ENCODE measurements around the gene PYM1. TPM values are rescaled to one million over a fixed set of nuclear protein-coding genes. Genes with fewer than 3 reads are reported as not detected.

PYM1 gene
- polyA plus RNA-seq, 2 of the 4 experiments (the other 2 are of a cell fraction), result 30.4 to 49.5 TPM

GRCh38 chr12:55932551-55932910 is 4.8 kb upstream of the PYM1 start:
- FAIRE-seq, result no peak

DNA sequence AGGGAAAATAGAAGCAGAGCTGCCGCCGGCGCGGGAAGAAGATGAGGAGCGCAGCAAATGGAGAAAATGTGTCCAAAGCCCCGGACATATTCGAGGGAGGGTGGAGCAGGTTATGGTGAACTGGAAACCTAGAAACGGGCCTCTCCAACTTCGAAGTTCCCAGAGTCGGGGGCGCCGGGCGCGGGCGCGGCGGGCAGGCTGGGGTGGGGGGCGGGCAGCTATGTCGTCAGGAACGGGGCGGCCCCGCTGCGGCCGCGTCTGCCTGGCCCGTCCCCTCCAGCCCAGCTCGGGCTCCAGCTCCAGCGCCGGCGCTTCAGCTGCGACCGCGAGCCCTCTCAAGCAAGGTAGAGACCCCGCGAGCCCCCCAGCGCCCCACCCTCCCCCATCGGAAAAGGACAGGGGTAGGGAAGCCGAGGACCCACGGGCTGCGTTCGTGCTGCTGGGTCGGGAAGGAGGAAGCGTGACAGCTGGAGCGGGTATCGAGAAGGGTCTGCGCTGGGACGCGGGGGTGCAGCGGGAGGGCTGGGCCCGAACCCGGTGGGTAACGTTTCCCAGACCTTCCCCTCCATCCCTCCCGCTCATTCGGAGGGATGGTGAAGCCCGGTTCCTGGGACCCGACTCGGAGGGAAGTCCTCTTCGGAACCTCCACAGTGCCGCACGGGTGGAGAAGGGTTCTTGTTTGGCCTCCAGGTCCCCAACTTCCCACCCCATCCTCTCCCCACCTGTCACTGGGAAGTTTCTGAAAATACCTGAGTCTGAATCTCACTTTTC is 4.3 kb upstream of the PYM1 start:
- peak overlapping the region; percentile 74 to 88 for H3K27ac ChIP-seq
- CTCF ChIA-PET, result interaction anchor here (0.6 to 2.7 kb wide), 15 partner anchors 8 to 446 kb away, joined by 3 to 48 read pairs (median 4); partner anchors contain the start of gene SUOX
- H3K9me3 ChIP-seq, result no peaks in the 10 kb centered on the region
- DNase-seq (ENCODE audit: low read depth in 1 of 2, low spot score in 1 of 2), result peak in 1 of 2 experiments; percentile 44
- 6% methylated on average over 26 of the region's 60 CpGs for WGBS (ENCODE audit: missing lambda C conversion rate)
- no peak for FAIRE-seq
- POLR2A ChIA-PET, result interaction anchor here (0.7 to 1.7 kb wide), 3 partner anchors 42 to 114 kb away, joined by 4 to 5 read pairs (median 4); partner anchors contain the start of genes DNAJC14, ORMDL2, RAB5B and SARNP
- peak; percentile 42 to 57; a peak in 5 of 6 replicates for ATAC-seq
- peaks cover 40% of the 10 kb centered on the region for H3K4me1 ChIP-seq
- peak overlapping the region; percentile 79 for H3K4me2 ChIP-seq
- TF ChIP-seq RAD21 (conservative IDR thresholded peaks at IDR 0.05 in 1 of 2, IDR thresholded peaks at IDR 0.05 in 1 of 2) (no peak), POLR2A (IDR thresholded peaks at IDR 0.05; ENCODE audit: low read length) (no peak), KDM5A (IDR thresholded peaks at IDR 0.05) (no peak), JUN (IDR thresholded peaks at IDR 0.05) (no peak; a peak in 1 of 5 replicates), FOSL2 (IDR thresholded peaks at IDR 0.05) (no peak), FOSL2 (CRISPR knock-in tag; IDR thresholded peaks at IDR 0.05) (no peak), MAFK (IDR thresholded peaks at IDR 0.05; ENCODE audit: partially characterized antibody) (no peak), NR3C1 (IDR thresholded peaks at IDR 0.05) (no peak), HOXB13 (CRISPR knock-in tag; IDR thresholded peaks at IDR 0.05; ENCODE audit: low read depth) (no peak)
- peak overlapping the region; percentile 54 for H3K4me3 ChIP-seq

More at GRCh38 chr12:55932551-55932910, 4.8 kb upstream of the PYM1 start:
- DNase-seq (ENCODE audit: low read depth in 1 of 2, low spot score in 1 of 2), result peak in 1 of 2 experiments; percentile 32
- Histone ChIP-seq H3K4me2 (peak overlapping the region; percentile 79), H3K4me3 (peak overlapping the region; percentile 54), H3K27ac (peak overlapping the region; percentile 74 to 88; a peak in 5 of 6 replicates), H3K4me1 (peaks cover 40% of the 10 kb centered on the region), H3K9me3 (no peaks in the 10 kb centered on the region)
- CTCF ChIA-PET, result interaction anchor here (1.1 to 15.2 kb wide), 5 partner anchors 15 to 195 kb away, joined by 3 to 179 read pairs (median 5); no protein-coding TSS in a partner anchor
- peak in 1 of 2 experiments; percentile 2; a peak in 2 of 6 replicates for ATAC-seq
- no peak for TF ChIP-seq ESRRA (IDR thresholded peaks at IDR 0.05; ENCODE audit: borderline replicate concordance, low read length)
- no peak for TF ChIP-seq SMC3 (IDR thresholded peaks at IDR 0.05)
- no peak for TF ChIP-seq HDAC2 (IDR thresholded peaks at IDR 0.05)
- WGBS (ENCODE audit: missing lambda C conversion rate), result 20% methylated on average over 4 of the region's 4 CpGs
- POLR2A ChIA-PET, result interaction anchor here (1.6 to 1.7 kb wide), 2 partner anchors 103 to 203 kb away, joined by 3 to 5 read pairs; partner anchors contain the start of genes CD63 and DNAJC14

GRCh38 chr12:55931317-55931779 is 3.7 kb upstream of the PYM1 start:
- peak overlapping the region; percentile 54 for H3K4me3 ChIP-seq
- TF ChIP-seq MAX (IDR thresholded peaks at IDR 0.05) (peak; percentile 15; the same call in 1 of the 2 replicates), JUN (IDR thresholded peaks at IDR 0.05) (no peak)
- peak overlapping the region; percentile 79 for H3K4me2 ChIP-seq
- peak in 1 of 2 experiments; percentile 38 for DNase-seq (ENCODE audit: low read depth in 1 of 2, low spot score in 1 of 2)
- H3K9me3 ChIP-seq, result no peaks in the 10 kb centered on the region
- 23% methylated on average over 10 of the region's 10 CpGs for WGBS (ENCODE audit: missing lambda C conversion rate)
- FAIRE-seq, result no peak
- H3K4me1 ChIP-seq, result peaks cover 40% of the 10 kb centered on the region
- no peak for ATAC-seq
- CTCF ChIA-PET, result interaction anchor here (0.6 to 2.7 kb wide), 19 partner anchors 8 to 1825 kb away, joined by 3 to 48 read pairs (median 3); partner anchors contain the start of genes IKZF4 and SUOX
- H3K27ac ChIP-seq, result peak overlapping the region; percentile 74 to 88
- POLR2A ChIA-PET, result interaction anchor here (0.7 to 1.7 kb wide), 3 partner anchors 42 to 114 kb away, joined by 4 to 5 read pairs (median 4); partner anchors contain the start of genes DNAJC14, ORMDL2, RAB5B and SARNP

DNA sequence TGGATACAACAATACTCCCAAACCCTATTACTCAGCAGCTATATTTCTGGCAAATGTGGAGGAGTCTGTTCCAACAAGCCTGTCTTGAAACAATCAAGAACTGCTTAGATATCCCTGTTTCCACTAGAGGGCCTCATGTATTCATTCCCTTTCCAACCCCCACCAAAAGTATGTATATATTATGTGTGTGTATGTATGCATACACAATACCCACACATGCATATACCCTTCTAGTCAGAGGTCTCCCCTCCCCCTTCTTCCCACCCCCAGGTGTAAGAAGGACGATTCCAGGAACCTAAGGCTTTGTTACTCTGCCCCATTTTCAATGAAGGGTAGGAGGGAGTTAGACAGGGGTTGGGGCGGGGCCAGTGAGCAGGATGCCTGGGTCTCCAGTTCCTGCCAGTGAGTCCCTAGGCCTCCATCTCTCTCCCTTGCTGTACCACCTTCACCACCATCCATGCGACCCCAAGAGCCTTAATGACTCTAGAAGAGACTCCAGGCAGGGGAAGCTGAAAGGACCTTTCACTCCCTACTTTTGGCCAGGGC is 3.1 kb upstream of the PYM1 start, which contains the start of gene DGKA:
TSS of gene DGKA (plus strand) at position 392 of the 546 bp plus-strand sequence. CDS start 5,342 bp downstream, outside the sequence.
- POLR2A ChIA-PET, result interaction anchor here (0.7 to 1.3 kb wide), 2 partner anchors 113 kb away, joined by 4 read pairs; partner anchors contain the start of genes ORMDL2 and SARNP
- FAIRE-seq, result no peak
- CTCF ChIA-PET, result interaction anchor here (0.5 to 2.7 kb wide), 27 partner anchors 9 to 1826 kb away, joined by 3 to 48 read pairs (median 3); partner anchors contain the start of genes IKZF4, RAB5B and SUOX

More for the DNA sequence above, 3.1 kb upstream of the PYM1 start, which contains the start of gene DGKA:
- Histone ChIP-seq H3K4me1 (peaks cover 42% of the 10 kb centered on the region), H3K4me3 (peak within 1 kb of the TSS; percentile 54), H3K27ac (peak within 1 kb of the TSS; percentile 74 to 88), H3K4me2 (peak within 1 kb of the TSS; percentile 79), H3K9me3 (no peaks in the 10 kb centered on the region)
- 34% methylated on average over 3 of the region's 3 CpGs for WGBS (ENCODE audit: missing lambda C conversion rate)
- TF ChIP-seq CTCF (IDR thresholded peaks at IDR 0.05) (peak; percentile 72), SMC3 (IDR thresholded peaks at IDR 0.05) (peak; percentile 46; the same call in 2 of the 3 replicates), RAD21 (conservative IDR thresholded peaks at IDR 0.05 in 1 of 2, IDR thresholded peaks at IDR 0.05 in 1 of 2) (peak; percentile 45 to 56; a peak in 4 of 5 replicates), CEBPB (IDR thresholded peaks at IDR 0.05) (no peak), ZNF302 (CRISPR knock-in tag; IDR thresholded peaks at IDR 0.05) (no peak)
- peak; percentile 69 to 71 for DNase-seq (ENCODE audit: low read depth in 1 of 2, low spot score in 1 of 2)
- ATAC-seq, result peak; percentile 28 to 56; a peak in 4 of 6 replicates

Measured in A549 (cell line).